ENCODE results near the gene WT1. TPM values are rescaled to one million over a fixed set of nuclear protein-coding genes. Genes with fewer than 3 reads are reported as not detected.

WT1 gene
- total and polyA plus RNA-seq, 2 of the 4 experiments (the other 2 are of a cell fraction): not detected

- Histone ChIP-seq H2BK5ac (ENCODE audit: low read depth, low read length, poor library complexity, severe bottlenecking) (no peak overlapping the region), H3K56ac (ENCODE audit: extremely low read depth, insufficient read depth, low read length) (no peak overlapping the region), H2AK5ac (ENCODE audit: low read depth, low read length) (no peak overlapping the region), H3K4ac (ENCODE audit: low read depth, low read length) (no peak overlapping the region), H4K5ac (ENCODE audit: low read depth, low read length) (no peak overlapping the region), H3K79me1 (ENCODE audit: low read depth in 1 of 2, low read length in 2 of 2) (no peaks in the 10 kb centered on the region), H3K14ac (replicated peaks; ENCODE audit: low read depth, low read length) (no peak overlapping the region), H3K9me1 (ENCODE audit: insufficient read depth, low read length) (no peaks in the 10 kb centered on the region; the same call in 1 of the 2 replicates), H2BK120ac (ENCODE audit: low read depth, low read length) (no peak overlapping the region), H4K8ac (ENCODE audit: low read depth in 2 of 2, low read length in 2 of 2) (no peak overlapping the region), H3K4me3 (ENCODE audit: insufficient read depth, low read depth, low read length) (no peak overlapping the region), H3K27me3 (ENCODE audit: control insufficient read depth, insufficient read depth, low read length) (peaks cover 76% of the 10 kb centered on the region), H2BK20ac (ENCODE audit: low read depth, low read length) (no peak overlapping the region), H3K4me1 (ENCODE audit: control insufficient read depth, insufficient read depth, low read length) (no peaks in the 10 kb centered on the region), H2BK15ac (ENCODE audit: low read depth, low read length) (no peak overlapping the region), H2AK9ac (replicated peaks; ENCODE audit: low read depth, low read length, poor library complexity) (no peak overlapping the region), H3K9ac (ENCODE audit: low read depth, low read length) (no peak overlapping the region), H3K9me3 (ENCODE audit: control insufficient read depth, insufficient read depth, low read length) (peaks cover 5% of the 10 kb centered on the region; the same call in 1 of the 2 replicates), H4K91ac (ENCODE audit: insufficient read depth, low read depth, low read length) (no peak overlapping the region), H2AFZ (replicated peaks; ENCODE audit: low read length, poor library complexity) (no peak overlapping the region), H3K36me3 (ENCODE audit: control insufficient read depth, insufficient read depth, low read length) (no peaks in the 10 kb centered on the region), H3K4me2 (ENCODE audit: low read depth, low read length) (no peak overlapping the region), H3K27ac (ENCODE audit: insufficient read depth, low read length) (no peak overlapping the region), H3K18ac (ENCODE audit: low read depth, low read length) (no peak overlapping the region), H4K20me1 (ENCODE audit: insufficient read depth, low read length) (no peaks in the 10 kb centered on the region; the same call in 1 of the 2 replicates), H3K23ac (ENCODE audit: low read depth, low read length) (no peak overlapping the region)
- no peak for DNase-seq
- WGBS, 2 experiments (ENCODE audit: extremely low coverage in 2 of 2, insufficient read length in 1 of 2): 2% methylated on average over 8 of the region's 41 CpGs; no CpG with 5 or more reads in 1 of the 2 experiments
- ChIA-PET POLR2A (ENCODE audit: unreplicated experiment) (no interaction called here), CTCF (interaction anchor here (0.5 kb wide), 1 partner anchor 12 kb away, joined by 3 read pairs; no protein-coding TSS in a partner anchor)
- dilution Hi-C loops (cut with HindIII; ENCODE audit: low sequenced_read_pairs, unreplicated experiment): no loop called here
- intact Hi-C loops (cut with micrococcal nuclease): no loop called here
- BruUV-seq (replicated peaks): no TSS peak
- in situ Hi-C loops (cut with MboI; ENCODE audit: low sequenced_read_pairs): loop anchor here (5.0 kb wide), 1 partner anchor 49 kb away; no protein-coding TSS in a partner anchor
- ATAC-seq (ENCODE audit: low read depth): no peak
- no peak for TF ChIP-seq POLR2A (IDR thresholded peaks at IDR 0.05; ENCODE audit: low read depth, low read length)
- no peak for TF ChIP-seq RFX5 (IDR thresholded peaks at IDR 0.05; ENCODE audit: low read depth, low read length)
- TF ChIP-seq FOS (IDR thresholded peaks at IDR 0.05; ENCODE audit: low read depth, low read length): no peak
- TF ChIP-seq NFE2L2 (IDR thresholded peaks at IDR 0.05; ENCODE audit: low read depth, low read length): no peak
- no peak for TF ChIP-seq MAZ (IDR thresholded peaks at IDR 0.05; ENCODE audit: borderline replicate concordance, low read depth, low read length)
- TF ChIP-seq BHLHE40 (IDR thresholded peaks at IDR 0.05; ENCODE audit: low read depth, low read length): no peak
- no peak for TF ChIP-seq USF2 (IDR thresholded peaks at IDR 0.05; ENCODE audit: low read depth, low read length)
- TF ChIP-seq, protein P1, sequence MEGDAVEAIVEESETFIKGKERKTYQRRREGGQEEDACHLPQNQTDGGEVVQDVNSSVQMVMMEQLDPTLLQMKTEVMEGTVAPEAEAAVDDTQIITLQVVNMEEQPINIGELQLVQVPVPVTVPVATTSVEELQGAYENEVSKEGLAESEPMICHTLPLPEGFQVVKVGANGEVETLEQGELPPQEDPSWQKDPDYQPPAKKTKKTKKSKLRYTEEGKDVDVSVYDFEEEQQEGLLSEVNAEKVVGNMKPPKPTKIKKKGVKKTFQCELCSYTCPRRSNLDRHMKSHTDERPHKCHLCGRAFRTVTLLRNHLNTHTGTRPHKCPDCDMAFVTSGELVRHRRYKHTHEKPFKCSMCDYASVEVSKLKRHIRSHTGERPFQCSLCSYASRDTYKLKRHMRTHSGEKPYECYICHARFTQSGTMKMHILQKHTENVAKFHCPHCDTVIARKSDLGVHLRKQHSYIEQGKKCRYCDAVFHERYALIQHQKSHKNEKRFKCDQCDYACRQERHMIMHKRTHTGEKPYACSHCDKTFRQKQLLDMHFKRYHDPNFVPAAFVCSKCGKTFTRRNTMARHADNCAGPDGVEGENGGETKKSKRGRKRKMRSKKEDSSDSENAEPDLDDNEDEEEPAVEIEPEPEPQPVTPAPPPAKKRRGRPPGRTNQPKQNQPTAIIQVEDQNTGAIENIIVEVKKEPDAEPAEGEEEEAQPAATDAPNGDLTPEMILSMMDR (conservative IDR thresholded peaks at IDR 0.05; ENCODE audit: low read depth, low read length): no peak
- TF ChIP-seq RAD21 (IDR thresholded peaks at IDR 0.05; ENCODE audit: low read length): no peak
- no peak for TF ChIP-seq SMC3 (IDR thresholded peaks at IDR 0.05; ENCODE audit: low read depth, low read length)
- TF ChIP-seq RCOR1 (IDR thresholded peaks at IDR 0.05; ENCODE audit: insufficient replicate concordance, low read length): no peak
- no peak for TF ChIP-seq CHD1 (IDR thresholded peaks at IDR 0.05; ENCODE audit: low read depth, low read length)
- no peak for TF ChIP-seq MAFK (IDR thresholded peaks at IDR 0.05; ENCODE audit: low read depth, low read length)
- no peak for TF ChIP-seq CEBPB (IDR thresholded peaks at IDR 0.05; ENCODE audit: low read depth, low read length)
- no peak for TF ChIP-seq ELK1 (IDR thresholded peaks at IDR 0.05; ENCODE audit: borderline replicate concordance, low read depth, low read length)
Measured at GRCh38 chr11:32427935-32428664, 7.2 kb downstream of the WT1 start.
